K562 (cell line): Measurements from ENCODE around the gene COQ8B. TPM values are rescaled to one million over a fixed set of nuclear protein-coding genes. Genes with fewer than 3 reads are reported as not detected.
A peak's percentile ranks its signal among the peaks of the same experiment; 100 is the strongest.

Experiments used
- ATF7 ChIP-seq: fragments of 450-650 bp; IDR thresholded peaks from 2 replicates; pipeline ENCODE4 v1.7.1; 2014; ENCODE audit warnings: mild to moderate bottlenecking, moderate library complexity
- CBFA2T2 ChIP-seq: fragments of 450-650 bp; conservative IDR thresholded peaks from 2 replicates; pipeline ENCODE4 v1.6.1; 2017; ENCODE audit warnings: mild to moderate bottlenecking
- CHCHD3 ChIP-seq: fragments of 250-450 bp; sonication (Bioruptor Pico); IDR thresholded peaks from 2 replicates; pipeline ENCODE4 v2.1.2; 2022; ENCODE audit warnings: mild to moderate bottlenecking
- ESRRA ChIP-seq: fragments of 450-650 bp; IDR thresholded peaks from 2 replicates; pipeline ENCODE4 v1.6.1; 2014; ENCODE audit warnings: low read depth, mild to moderate bottlenecking, moderate library complexity, borderline replicate concordance
- ETS2 ChIP-seq: IDR thresholded peaks from 2 replicates; pipeline ENCODE4 v1.6.1; 2016; ENCODE audit warnings: borderline replicate concordance, missing genetic modification characterization, mild to moderate bottlenecking, moderate library complexity, missing compliant biosample characterization; ENCODE audit not compliant: poor library complexity, severe bottlenecking
- ETV1 ChIP-seq: fragments of 450-650 bp; conservative IDR thresholded peaks from 2 replicates; pipeline ENCODE4 v1.6.1; 2016; ENCODE audit warnings: missing genetic modification characterization, control low read depth, low read depth, missing compliant biosample characterization
- FOXJ2 ChIP-seq: fragments of 200-800 bp; sonication (Bioruptor generic); IDR thresholded peaks from 2 replicates; pipeline ENCODE4 v1.6.1; 2016; ENCODE audit warnings: missing genetic modification characterization, missing compliant biosample characterization
- FOXP4 ChIP-seq: sonication (generic); formaldehyde crosslinking; IDR thresholded peaks from 2 replicates; pipeline ENCODE4 v1.8.0; 2022; ENCODE audit warnings: mild to moderate bottlenecking, missing genetic modification reagents, borderline replicate concordance
- GABPA ChIP-seq: fragments of 200-800 bp; sonication (Bioruptor generic); conservative IDR thresholded peaks from 2 replicates; pipeline ENCODE4 v1.6.1; 2016; ENCODE audit warnings: low read depth, missing genetic modification characterization, missing compliant biosample characterization
- GABPB2 ChIP-seq: fragments of 250-450 bp; sonication (Bioruptor Pico); conservative IDR thresholded peaks from 2 replicates; pipeline ENCODE4 v1.5.1; 2021; ENCODE audit warnings: mild to moderate bottlenecking
- HDAC1 ChIP-seq, 2 experiments: fragments of 450-650 bp; IDR thresholded peaks; 2 replicates each; pipeline ENCODE4 v1.6.1; 2016 to 2017; ENCODE audit warnings: inconsistent platforms in 1 of 2, mild to moderate bottlenecking in 1 of 2, moderate library complexity in 1 of 2
- LCOR ChIP-seq: sonication (generic); formaldehyde crosslinking; IDR thresholded peaks from 2 replicates; pipeline ENCODE4 v1.8.0; 2022; ENCODE audit warnings: mild to moderate bottlenecking, missing genetic modification reagents
- MCM7 ChIP-seq, 2 experiments: fragments of 450-650 bp; IDR thresholded peaks; 2 replicates each; pipeline ENCODE4 v1.6.1; 2016 to 2018
- MNT ChIP-seq, 2 experiments: fragments of 450-650 bp; conservative IDR thresholded peaks; 2 replicates each; pipeline ENCODE4 v1.6.1; 2017; ENCODE audit warnings: mild to moderate bottlenecking in 2 of 2, moderate library complexity in 2 of 2
- MYNN ChIP-seq, 2 experiments: sonication (generic); formaldehyde crosslinking in 1 of 2; IDR thresholded peaks; 2 replicates each; pipeline versions ENCODE4 v1.5.0 to v1.6.1; 2016 to 2020; ENCODE audit warnings: antibody characterized with exemption in 1 of 2, missing genetic modification reagents in 1 of 2
- NR2C2 ChIP-seq, 2 experiments: fragments of 200-800 bp in 1 of 2; sonication (Bioruptor generic) in 1 of 2; sonication (generic) in 1 of 2; formaldehyde crosslinking in 1 of 2; IDR thresholded peaks; 2 replicates each; pipeline versions ENCODE4 v1.6.1 to v1.8.0; 2016 to 2022; ENCODE audit warnings: mild to moderate bottlenecking in 1 of 2, missing compliant biosample characterization in 1 of 2, missing genetic modification characterization in 1 of 2, missing genetic modification reagents in 1 of 2
- POLR2A ChIP-seq: fragments of 450-650 bp; conservative IDR thresholded peaks from 2 replicates; pipeline ENCODE4 v1.6.1; 2016
- PPARD ChIP-seq: fragments of 250-450 bp; sonication (Bioruptor Pico); IDR thresholded peaks from 2 replicates; pipeline ENCODE4 v1.8.0; 2022; ENCODE audit warnings: inconsistent platforms, mild to moderate bottlenecking, moderate library complexity
- PTRF ChIP-seq: fragments of 450-650 bp; IDR thresholded peaks from 2 replicates; pipeline ENCODE4 v1.6.1; 2016; ENCODE audit warnings: mild to moderate bottlenecking, missing genetic modification characterization, missing compliant biosample characterization
- SAFB ChIP-seq: fragments of 200-400 bp; formaldehyde crosslinking; IDR thresholded peaks from 2 replicates; pipeline ENCODE4 v1.6.1; 2017; ENCODE audit warnings: low read depth, low read length, borderline replicate concordance
- SMARCB1 ChIP-seq: IDR thresholded peaks from 2 replicates; pipeline ENCODE4 v1.6.1; 2011; ENCODE audit warnings: improper control_type of control experiment, low read depth; ENCODE audit not compliant: insufficient read length
- SNIP1 ChIP-seq: fragments of 450-650 bp; IDR thresholded peaks from 2 replicates; pipeline ENCODE4 v1.7.1; 2017; ENCODE audit warnings: low read depth, mild to moderate bottlenecking
- SOX6 ChIP-seq: fragments of 450-650 bp; IDR thresholded peaks from 2 replicates; pipeline ENCODE4 v1.6.1; 2014; ENCODE audit warnings: mild to moderate bottlenecking
- ZNF140 ChIP-seq: fragments of 250-450 bp; sonication (Bioruptor Pico); IDR thresholded peaks from 2 replicates; pipeline ENCODE4 v1.8.0; 2021; ENCODE audit warnings: moderate library complexity, mild to moderate bottlenecking, inconsistent platforms
- ZNF551 ChIP-seq: fragments of 250-450 bp; sonication (Bioruptor Pico); IDR thresholded peaks from 2 replicates; pipeline ENCODE4 v1.5.0; 2021; ENCODE audit warnings: mild to moderate bottlenecking, moderate library complexity
- ZNF589 ChIP-seq: fragments of 200-800 bp; sonication (Bioruptor generic); IDR thresholded peaks from 2 replicates; pipeline ENCODE4 v1.6.1; 2016; ENCODE audit warnings: low read depth, missing genetic modification characterization, missing compliant biosample characterization
- ZNF76 ChIP-seq: fragments of 250-450 bp; sonication (Bioruptor Pico); IDR thresholded peaks from 2 replicates; pipeline ENCODE4 v1.4.0; 2020; ENCODE audit warnings: mild to moderate bottlenecking, moderate library complexity, borderline replicate concordance
- polyA plus RNA-seq, 8 experiments: library from polyadenylated mRNA; depleted of rRNA in 4 of 8; stranded (reverse) in 5 of 8; unstranded in 3 of 8; fragments of >200 nt; fragmentation: Nextera tagmentation in 2 of 8; fragmentation: Illumina TruSeq in 1 of 8; extraction: Ambion mirVana in 2 of 8; extraction: Trizol in 1 of 8; gene quantifications; 2 replicates each; pipeline versions ENCODE4 v1.2.1 to v1.2.3, GENCODE V29; 2011 to 2014; ENCODE audit warnings: inconsistent platforms in 1 of 8, missing spikeins in 1 of 8
- total RNA-seq, 7 experiments: library from RNA; depleted of rRNA in 6 of 7; stranded (reverse); fragments of >200 nt in 6 of 7; fragmentation: Illumina TruSeq in 2 of 7; extraction: Trizol in 2 of 7; gene quantifications; 2 replicates each; pipeline versions ENCODE4 v1.2.1 to v1.2.3, GENCODE V29; 2011 to 2021; ENCODE audit warnings: low replicate concordance in 1 of 7

Gene COQ8B
- total and polyA plus RNA-seq, 9 of the 15 experiments (the other 6 are each of a cell fraction or from before 2014, with no cell fraction given), result 0.41 to 32.3 (median 12.9) TPM

- 0 out of 2 replicates have a peak, but pooled peaks have one; percentile 50 for TF ChIP-seq ZNF76 (CRISPR knock-in tag)
- TF ChIP-seq CBFA2T2, result peak; percentile 78
- TF ChIP-seq ETS2 (tag), result no peak
- TF ChIP-seq FOXJ2 (tag), result 0 out of 2 replicates have a peak, but pooled peaks have one; percentile 38
- no peak for TF ChIP-seq SMARCB1
- TF ChIP-seq HDAC1 (IDR thresholded peaks at IDR 0.05), result peak in 1 of 2 experiments; percentile 86; a peak in 2 of 4 replicates
- no peak for TF ChIP-seq LCOR (CRISPR knock-in tag)
- TF ChIP-seq ZNF589 (CRISPR knock-in tag), result peak; percentile 86
- TF ChIP-seq MYNN (IDR thresholded peaks at IDR 0.05), result peak; percentile 8; the same call in 1 of the 2 replicates
- no peak for TF ChIP-seq MYNN (CRISPR knock-in tag; IDR thresholded peaks at IDR 0.05)
- no peak for TF ChIP-seq ESRRA
- TF ChIP-seq PPARD (CRISPR knock-in tag), result no peak
- no peak for TF ChIP-seq SAFB
- no peak for TF ChIP-seq ETV1 (tag)
- peak; percentile 50; the same call in 1 of the 2 replicates for TF ChIP-seq ATF7
- no peak for TF ChIP-seq ZNF551 (CRISPR knock-in tag)
- no peak for TF ChIP-seq NR2C2 (CRISPR knock-in tag; IDR thresholded peaks at IDR 0.05)
- TF ChIP-seq NR2C2 (tag; IDR thresholded peaks at IDR 0.05), result peak; percentile 79
- TF ChIP-seq GABPB2 (CRISPR knock-in tag), result no peak
- TF ChIP-seq POLR2A, result peak; percentile 88
- TF ChIP-seq PTRF (tag), result no peak
- TF ChIP-seq FOXP4, result peak; percentile 92; the same call in 1 of the 2 replicates
- peak; percentile 22; the same call in 1 of the 2 replicates for TF ChIP-seq SOX6
- peak; percentile 85 to 92 for TF ChIP-seq MNT (conservative IDR thresholded peaks at IDR 0.05)
- no peak for TF ChIP-seq GABPA (tag)
- no peak for TF ChIP-seq SNIP1
- no peak for TF ChIP-seq CHCHD3 (CRISPR knock-in tag)
- no peak for TF ChIP-seq MCM7 (IDR thresholded peaks at IDR 0.05)
- TF ChIP-seq ZNF140 (CRISPR knock-in tag), result no peak
Measured at GRCh38 chr19:40690693-40691420, 25.8 kb downstream of the COQ8B start (continued).
